ENCODE data around the gene UBASH3A. TPM values are rescaled to one million over a fixed set of nuclear protein-coding genes. Genes with fewer than 3 reads are reported as not detected.

The UBASH3A gene
- total RNA-seq, 3 donors from 2014 or later (not counting 1 experiment from before 2014, with no cell fraction given) = 0.66 to 5.0 (median 2.0) TPM

- 93% methylated on average over 13 of the region's 15 CpGs for WGBS (ENCODE audit: insufficient coverage)
- no peaks in the 10 kb centered on the region for H3K36me3 ChIP-seq (ENCODE audit: control insufficient read depth, insufficient read depth, low read length)
- peaks cover 9% of the 10 kb centered on the region for H3K27me3 ChIP-seq (ENCODE audit: control insufficient read depth, insufficient read depth, low read length)
- peaks cover 68 to 80% of the 10 kb centered on the region in 2 donors for H3K27me3 Mint-ChIP-seq (ENCODE audit: low read depth in 2 of 2)
- no peak overlapping the region for H3K27ac ChIP-seq (ENCODE audit: low read length)
- DNase-seq (no peak), ATAC-seq (no peak)
- no peak overlapping the region for H3K27ac Mint-ChIP-seq
- H3K4me3 ChIP-seq (ENCODE audit: low read length) = no peak overlapping the region
- H3K4me1 ChIP-seq (ENCODE audit: control insufficient read depth, insufficient read depth, low read length) = peaks cover 14% of the 10 kb centered on the region
- no peak for TF ChIP-seq CTCF (IDR thresholded peaks at IDR 0.05)
- intact Hi-C loops (cut with micrococcal nuclease) = no loop called here
- H3K9me3 ChIP-seq (ENCODE audit: control insufficient read depth, insufficient read depth, low read length) = no peaks in the 10 kb centered on the region
- no peaks in the 10 kb centered on the region for H3K36me3 Mint-ChIP-seq
- H3K4me1 Mint-ChIP-seq = peaks cover 7 to 24% of the 10 kb centered on the region in 2 donors
- H3K4me3 Mint-ChIP-seq = no peak overlapping the region
- no peaks in the 10 kb centered on the region for H3K9me3 Mint-ChIP-seq
These were observed 39.6 kb downstream of the UBASH3A start for GRCh38 chr21:42443181-42443785.

DNA sequence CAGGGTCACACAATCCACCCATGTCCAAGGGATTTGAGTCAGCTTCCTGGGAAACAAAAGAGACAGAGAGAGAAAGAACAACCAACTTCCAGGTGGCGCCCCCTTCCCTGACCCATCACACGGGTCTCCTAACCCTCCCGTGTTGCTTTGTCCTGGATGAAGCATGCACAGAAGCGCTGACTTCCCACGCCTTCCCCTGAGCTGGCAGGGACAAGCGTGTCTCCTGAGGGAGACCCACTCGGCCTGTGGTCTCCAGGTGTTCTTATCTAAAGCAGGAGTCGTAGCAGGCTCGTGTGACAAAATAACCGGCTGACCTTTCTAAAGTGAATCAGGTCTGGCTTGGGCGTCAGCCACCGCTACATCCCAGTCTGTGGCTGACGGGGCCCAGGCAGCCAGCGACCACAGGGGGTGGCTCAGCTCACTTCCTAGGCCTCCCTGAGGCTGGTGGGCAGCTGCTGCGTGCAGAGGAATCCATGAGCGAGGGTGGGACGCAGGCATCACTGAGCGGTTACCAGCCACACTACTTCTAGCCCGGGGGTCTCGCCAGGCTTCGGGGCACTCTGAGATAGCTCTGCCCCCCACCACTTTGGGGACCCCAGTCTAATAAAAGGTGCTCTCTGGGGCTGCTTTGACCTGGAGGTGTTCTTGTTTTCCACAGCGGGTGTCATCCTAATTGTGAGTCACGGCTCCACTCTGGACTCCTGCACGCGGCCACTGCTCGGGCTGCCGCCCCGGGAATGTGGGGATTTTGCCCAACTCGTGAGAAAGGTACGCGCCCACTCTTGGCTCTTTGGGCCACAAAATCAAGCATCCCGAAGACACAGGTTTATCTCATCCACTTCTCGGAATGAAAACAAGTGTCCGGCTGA is 40.4 kb downstream of the UBASH3A start:
- peaks cover 4 to 15% of the 10 kb centered on the region in 2 donors for H3K4me1 Mint-ChIP-seq
- no peak overlapping the region for H3K27ac Mint-ChIP-seq
- DNase-seq = no peak
- H3K9me3 Mint-ChIP-seq = no peaks in the 10 kb centered on the region
- Histone ChIP-seq H3K27ac (ENCODE audit: low read length) (no peak overlapping the region), H3K9me3 (ENCODE audit: control insufficient read depth, insufficient read depth, low read length) (no peaks in the 10 kb centered on the region), H3K4me3 (ENCODE audit: low read length) (no peak overlapping the region), H3K4me1 (ENCODE audit: control insufficient read depth, insufficient read depth, low read length) (peaks cover 11% of the 10 kb centered on the region), H3K36me3 (ENCODE audit: control insufficient read depth, insufficient read depth, low read length) (no peaks in the 10 kb centered on the region), H3K27me3 (ENCODE audit: control insufficient read depth, insufficient read depth, low read length) (peaks cover 5% of the 10 kb centered on the region)
- TF ChIP-seq CTCF (IDR thresholded peaks at IDR 0.05) = no peak
- no peak for ATAC-seq
- intact Hi-C loops (cut with micrococcal nuclease) = no loop called here
- no peak overlapping the region for H3K4me3 Mint-ChIP-seq
- 85% methylated on average over 34 of the region's 34 CpGs for WGBS (ENCODE audit: insufficient coverage)
- peaks cover 70 to 80% of the 10 kb centered on the region in 2 donors for H3K27me3 Mint-ChIP-seq (ENCODE audit: low read depth in 2 of 2)
- H3K36me3 Mint-ChIP-seq = no peaks in the 10 kb centered on the region

DNA sequence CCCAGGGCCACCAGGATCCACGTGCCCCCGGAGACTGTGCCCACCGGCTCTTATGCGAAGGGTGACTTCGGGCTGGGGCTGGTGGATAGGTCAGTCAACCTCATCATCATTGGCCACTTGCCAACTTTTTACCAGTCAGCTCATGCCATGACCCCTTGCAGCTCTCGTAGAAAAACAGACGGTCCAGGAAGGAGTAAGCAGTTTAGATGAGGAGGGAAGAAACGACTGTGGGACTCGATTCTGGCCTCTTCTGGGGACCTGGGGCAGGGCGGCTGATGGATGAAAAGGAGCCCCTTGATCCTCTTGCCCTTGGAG is 41.0 kb downstream of the UBASH3A start:
- 90% methylated on average over 10 of the region's 10 CpGs for WGBS (ENCODE audit: insufficient coverage)
- no peaks in the 10 kb centered on the region for H3K36me3 Mint-ChIP-seq
- H3K4me3 Mint-ChIP-seq = no peak overlapping the region
- H3K9me3 Mint-ChIP-seq = no peaks in the 10 kb centered on the region
- intact Hi-C loops (cut with micrococcal nuclease) = no loop called here
- TF ChIP-seq CTCF (IDR thresholded peaks at IDR 0.05) = no peak
- peaks cover 65 to 82% of the 10 kb centered on the region in 2 donors for H3K27me3 Mint-ChIP-seq (ENCODE audit: low read depth in 2 of 2)
- H3K27ac ChIP-seq (ENCODE audit: low read length) = no peak overlapping the region
- ATAC-seq = no peak
- H3K4me3 ChIP-seq (ENCODE audit: low read length) = no peak overlapping the region
- H3K4me1 Mint-ChIP-seq = peaks cover 0 to 10% of the 10 kb centered on the region in 2 donors
- DNase-seq = no peak
- no peaks in the 10 kb centered on the region for H3K9me3 ChIP-seq (ENCODE audit: control insufficient read depth, insufficient read depth, low read length)
- peaks cover 5% of the 10 kb centered on the region for H3K4me1 ChIP-seq (ENCODE audit: control insufficient read depth, insufficient read depth, low read length)
- no peaks in the 10 kb centered on the region for H3K36me3 ChIP-seq (ENCODE audit: control insufficient read depth, insufficient read depth, low read length)
- no peak overlapping the region for H3K27ac Mint-ChIP-seq
- peaks cover 3% of the 10 kb centered on the region for H3K27me3 ChIP-seq (ENCODE audit: control insufficient read depth, insufficient read depth, low read length)
